GM23338 (cell line): ENCODE results near the gene FRMD3. TPM values are rescaled to one million over a fixed set of nuclear protein-coding genes. Genes with fewer than 3 reads are reported as not detected.
"Not testable (repeated sequence)": the region's sequence is repeated elsewhere in the genome, so short reads cannot be mapped to it uniquely, and the experiment has no call there.

ENCODE experiments used
- ATAC-seq: fragments of 200-7000 bp; cut with Tn5 transposase; 3 replicates; pipeline ENCODE4 v1.9.1; 2020
- DNase-seq: peaks from one replicate; pipeline ENCODE4 v3.0.0-alpha.2; 2015; ENCODE audit warnings: low spot score
- H2AFZ ChIP-seq: fragments of 200-600 bp; sonication (generic); 2 replicates; pipeline ENCODE4 v1.8.0; 2016; ENCODE audit warnings: antibody characterized with exemption, mild to moderate bottlenecking, moderate library complexity
- H3F3A ChIP-seq: fragments of 200-600 bp; sonication (generic); replicated peaks from 2 replicates; pipeline ENCODE4 v1.8.0; 2017; ENCODE audit warnings: antibody characterized with exemption, mixed run types, low read depth
- H3K27ac ChIP-seq: fragments of 200-600 bp; sonication (generic); 2 replicates; pipeline ENCODE4 v1.6.1; 2016; ENCODE audit warnings: low read depth
- H3K27me3 ChIP-seq: fragments of 200-600 bp; sonication (generic); 2 replicates; pipeline ENCODE4 v1.8.0; 2016; ENCODE audit warnings: mild to moderate bottlenecking, mixed run types, moderate library complexity; ENCODE audit not compliant: insufficient read depth
- H3K36me3 ChIP-seq: fragments of 200-600 bp; sonication (generic); 2 replicates; pipeline ENCODE4 v1.8.0; 2016; ENCODE audit warnings: mild to moderate bottlenecking; ENCODE audit not compliant: insufficient read depth
- H3K4me1 ChIP-seq: fragments of 200-600 bp; sonication (generic); 2 replicates; pipeline ENCODE4 v1.8.0; 2016; ENCODE audit warnings: mild to moderate bottlenecking, moderate library complexity; ENCODE audit not compliant: insufficient read depth
- H3K4me2 ChIP-seq: fragments of 200-600 bp; sonication (generic); 2 replicates; pipeline ENCODE4 v1.7.1; 2017; ENCODE audit warnings: mixed run types
- H3K4me3 ChIP-seq: fragments of 200-600 bp; sonication (generic); 2 replicates; pipeline ENCODE4 v1.6.1; 2016; ENCODE audit warnings: mixed run types
- H3K79me2 ChIP-seq: fragments of 200-600 bp; sonication (generic); replicated peaks from 2 replicates; pipeline ENCODE4 v1.8.0; 2017; ENCODE audit warnings: mild to moderate bottlenecking; ENCODE audit not compliant: insufficient read depth
- H3K9me2 ChIP-seq: fragments of 200-600 bp; sonication (generic); 2 replicates; pipeline ENCODE4 v1.8.0; 2017; ENCODE audit not compliant: insufficient read depth
- H4K20me1 ChIP-seq: fragments of 200-600 bp; sonication (generic); replicated peaks from 2 replicates; pipeline ENCODE4 v1.8.0; 2017; ENCODE audit warnings: mild to moderate bottlenecking; ENCODE audit not compliant: insufficient read depth
- H3K27ac Mint-ChIP-seq: 2 replicates; pipeline ENCODE4 v1.8.0; 2020; ENCODE audit warnings: inconsistent platforms, mild to moderate bottlenecking, moderate library complexity, mixed read lengths
- H3K27me3 Mint-ChIP-seq: 3 replicates; pipeline ENCODE4 v1.8.0; 2022; ENCODE audit warnings: low read depth, mild to moderate bottlenecking, moderate library complexity, mixed read lengths, inconsistent platforms; ENCODE audit not compliant: insufficient read depth, poor library complexity
- H3K36me3 Mint-ChIP-seq: 3 replicates; pipeline ENCODE4 v1.8.0; 2021; ENCODE audit warnings: low read depth, mild to moderate bottlenecking, inconsistent platforms, moderate library complexity, mixed read lengths
- H3K4me1 Mint-ChIP-seq: 3 replicates; pipeline ENCODE4 v1.8.0; 2020; ENCODE audit warnings: mild to moderate bottlenecking, inconsistent platforms, mixed read lengths
- H3K4me3 Mint-ChIP-seq: 3 replicates; pipeline ENCODE4 v1.8.0; 2021; ENCODE audit warnings: moderate library complexity, mild to moderate bottlenecking, inconsistent platforms, mixed read lengths
- H3K9me3 Mint-ChIP-seq: 3 replicates; pipeline ENCODE4 v1.8.0; 2020; ENCODE audit warnings: moderate library complexity, mild to moderate bottlenecking, inconsistent platforms, mixed read lengths
- ETS1 ChIP-seq: IDR thresholded peaks from 2 replicates; pipeline ENCODE4 v1.6.1; 2016; ENCODE audit warnings: antibody characterized with exemption
- EZH2phosphoT487 ChIP-seq: fragments of 200-600 bp; sonication (generic); IDR thresholded peaks from one replicate; pipeline ENCODE4 v1.8.1; 2018; ENCODE audit warnings: antibody characterized with exemption; ENCODE audit not compliant: unreplicated experiment
- NANOG ChIP-seq: IDR thresholded peaks from 2 replicates; pipeline ENCODE4 v1.6.1; 2016; ENCODE audit warnings: antibody characterized with exemption, borderline replicate concordance
- POLR2AphosphoS5 ChIP-seq: IDR thresholded peaks from 2 replicates; pipeline ENCODE4 v1.6.1; 2016; ENCODE audit warnings: antibody characterized with exemption, low read depth
- REST ChIP-seq: IDR thresholded peaks from one replicate; pipeline ENCODE4 v1.6.1; 2018; ENCODE audit warnings: antibody characterized with exemption; ENCODE audit not compliant: unreplicated experiment
- polyA plus RNA-seq: library from polyadenylated mRNA; unstranded; fragments of >200 nt; fragmentation: Nextera tagmentation; extraction: Ambion mirVana; gene quantifications from 2 replicates; pipeline ENCODE4 v1.2.1, GENCODE V29; 2016
- total RNA-seq: library from RNA; depleted of rRNA; stranded (reverse); fragments of >200 nt; shearing (Covaris generic); gene quantifications from 2 replicates; pipeline ENCODE4 v1.2.3, GENCODE V29; 2014

The FRMD3 gene
- total and polyA plus RNA-seq, 2 experiments from 2014 or later = 0.47 to 1.2 TPM

GRCh38 chr9:83362341-83362995 is 175.7 kb downstream of the FRMD3 start (continued):
- TF ChIP-seq NANOG (no peak), ETS1 (no peak), POLR2AphosphoS5 (no peak)

GRCh38 chr9:83359039-83359438 is 179.2 kb downstream of the FRMD3 start:
- no peak for ATAC-seq
- Histone ChIP-seq H3K36me3 (no peaks in the 10 kb centered on the region), H3K27ac (no peak overlapping the region), H2AFZ (no peak overlapping the region), H3K4me2 (no peak overlapping the region), H3K27me3 (no peaks in the 10 kb centered on the region), H3K4me1 (0 out of 2 replicates have a peak, but pooled peaks cover 3% of the 10 kb centered on the region), H3F3A (no peaks in the 10 kb centered on the region), H3K9me2 (no peaks in the 10 kb centered on the region), H3K4me3 (no peak overlapping the region), H3K79me2 (no peaks in the 10 kb centered on the region), H4K20me1 (no peaks in the 10 kb centered on the region)
- Mint-ChIP-seq H3K4me3 (no peak overlapping the region), H3K27me3 (no peaks in the 10 kb centered on the region), H3K27ac (no peak overlapping the region), H3K36me3 (no peaks in the 10 kb centered on the region), H3K4me1 (peaks cover 7% of the 10 kb centered on the region), H3K9me3 (peaks cover 5% of the 10 kb centered on the region; the same call in 1 of the 3 replicates)
- DNase-seq = no peak
- TF ChIP-seq EZH2phosphoT487 = no peak

GRCh38 chr9:83358493-83358892 is 179.7 kb downstream of the FRMD3 start:
- not testable (repeated sequence) for ATAC-seq, H4K20me1 ChIP-seq, H3F3A ChIP-seq, H3K4me3 ChIP-seq, H3K36me3 ChIP-seq, H3K27ac ChIP-seq, H3K36me3 Mint-ChIP-seq, H2AFZ ChIP-seq, H3K4me1 ChIP-seq, H3K27me3 Mint-ChIP-seq, H3K4me1 Mint-ChIP-seq, H3K27me3 ChIP-seq, H3K4me3 Mint-ChIP-seq, H3K79me2 ChIP-seq, DNase-seq, H3K4me2 ChIP-seq, H3K9me2 ChIP-seq, H3K9me3 Mint-ChIP-seq, H3K27ac Mint-ChIP-seq

- Histone ChIP-seq H3K9me2 (no peaks in the 10 kb centered on the region), H3K36me3 (no peaks in the 10 kb centered on the region), H3K4me1 (no peaks in the 10 kb centered on the region), H3K27ac (no peak overlapping the region), H4K20me1 (no peaks in the 10 kb centered on the region), H3K79me2 (no peaks in the 10 kb centered on the region), H3K27me3 (no peaks in the 10 kb centered on the region), H2AFZ (no peak overlapping the region), H3F3A (no peaks in the 10 kb centered on the region), H3K4me3 (no peak overlapping the region), H3K4me2 (no peak overlapping the region)
- no peak overlapping the region for H3K27ac Mint-ChIP-seq
- peaks cover 5% of the 10 kb centered on the region; the same call in 1 of the 3 replicates for H3K9me3 Mint-ChIP-seq
- H3K4me3 Mint-ChIP-seq = no peak overlapping the region
- H3K4me1 Mint-ChIP-seq = no peaks in the 10 kb centered on the region
- H3K27me3 Mint-ChIP-seq = no peaks in the 10 kb centered on the region
- no peak for ATAC-seq
- DNase-seq = no peak
- H3K36me3 Mint-ChIP-seq = no peaks in the 10 kb centered on the region
- TF ChIP-seq EZH2phosphoT487 (no peak), REST (no peak)
Measured at GRCh38 chr9:83355729-83356151, 182.5 kb downstream of the FRMD3 start.
